ENCODE measurements around the gene LTK. TPM values are rescaled to one million over a fixed set of nuclear protein-coding genes. Genes with fewer than 3 reads are reported as not detected.

Gene LTK
- total and polyA plus RNA-seq, 2 of the 4 experiments (the other 2 are of a cell fraction): 0.18 to 0.62 TPM

- CTCF ChIA-PET: interaction anchor here (1.1 kb wide), 1 partner anchor 27 kb away, joined by 3 read pairs; no protein-coding TSS in a partner anchor
- Histone ChIP-seq H3K4me1 (ENCODE audit: control insufficient read depth, insufficient read depth, low read length) (peaks cover 19% of the 10 kb centered on the region), H3K23ac (ENCODE audit: low read depth, low read length) (peak overlapping the region; percentile 94; the same call in 1 of the 2 replicates), H3K9me1 (ENCODE audit: insufficient read depth, low read length) (peaks cover 34% of the 10 kb centered on the region), H3K9me3 (ENCODE audit: control insufficient read depth, insufficient read depth, low read length) (no peaks in the 10 kb centered on the region), H2BK20ac (ENCODE audit: low read depth, low read length) (peak overlapping the region; percentile 88; the same call in 1 of the 2 replicates), H3K79me1 (ENCODE audit: low read depth in 1 of 2, low read length in 2 of 2) (peaks cover 0 to 12% of the 10 kb centered on the region in 2 experiments; a peak in 2 of 4 replicates), H4K91ac (ENCODE audit: insufficient read depth, low read depth, low read length) (peak overlapping the region; percentile 86), H3K56ac (ENCODE audit: extremely low read depth, insufficient read depth, low read length) (peak overlapping the region; percentile 69), H3K4me3 (ENCODE audit: insufficient read depth, low read depth, low read length) (peak overlapping the region; percentile 51), H2BK5ac (ENCODE audit: low read depth, low read length, poor library complexity, severe bottlenecking) (peak overlapping the region; percentile 77), H2AK9ac (replicated peaks; ENCODE audit: low read depth, low read length, poor library complexity) (peak overlapping the region; percentile 93), H2BK15ac (ENCODE audit: low read depth, low read length) (peak overlapping the region; percentile 66), H2AK5ac (ENCODE audit: low read depth, low read length) (peak overlapping the region; percentile 98), H3K4me2 (ENCODE audit: low read depth, low read length) (peak overlapping the region; percentile 90), H2AFZ (replicated peaks; ENCODE audit: low read length, poor library complexity) (peak overlapping the region; percentile 95), H2BK120ac (ENCODE audit: low read depth, low read length) (peak overlapping the region; percentile 74), H4K8ac (ENCODE audit: low read depth in 2 of 2, low read length in 2 of 2) (peak overlapping the region; percentile 77 to 87), H3K9ac (ENCODE audit: low read depth, low read length) (peak overlapping the region; percentile 77; the same call in 1 of the 2 replicates), H4K5ac (ENCODE audit: low read depth, low read length) (peak overlapping the region; percentile 26), H3K36me3 (ENCODE audit: control insufficient read depth, insufficient read depth, low read length) (no peaks in the 10 kb centered on the region), H3K18ac (ENCODE audit: low read depth, low read length) (peak overlapping the region; percentile 63), H4K20me1 (ENCODE audit: insufficient read depth, low read length) (no peaks in the 10 kb centered on the region), H3K14ac (replicated peaks; ENCODE audit: low read depth, low read length) (peak overlapping the region; percentile 91), H3K27ac (ENCODE audit: insufficient read depth, low read length) (peak overlapping the region; percentile 76), H3K27me3 (ENCODE audit: control insufficient read depth, insufficient read depth, low read length) (peaks cover 9% of the 10 kb centered on the region), H3K4ac (ENCODE audit: low read depth, low read length) (peak overlapping the region; percentile 73)
- no TSS peak for BruUV-seq (replicated peaks)
- POLR2A ChIA-PET (ENCODE audit: unreplicated experiment): no interaction called here
- ATAC-seq (ENCODE audit: low read depth) (no peak), DNase-seq (no peak)
- intact Hi-C loops (cut with micrococcal nuclease): no loop called here
- dilution Hi-C loops (cut with HindIII; ENCODE audit: low sequenced_read_pairs, unreplicated experiment): no loop called here
- TF ChIP-seq, protein P1, sequence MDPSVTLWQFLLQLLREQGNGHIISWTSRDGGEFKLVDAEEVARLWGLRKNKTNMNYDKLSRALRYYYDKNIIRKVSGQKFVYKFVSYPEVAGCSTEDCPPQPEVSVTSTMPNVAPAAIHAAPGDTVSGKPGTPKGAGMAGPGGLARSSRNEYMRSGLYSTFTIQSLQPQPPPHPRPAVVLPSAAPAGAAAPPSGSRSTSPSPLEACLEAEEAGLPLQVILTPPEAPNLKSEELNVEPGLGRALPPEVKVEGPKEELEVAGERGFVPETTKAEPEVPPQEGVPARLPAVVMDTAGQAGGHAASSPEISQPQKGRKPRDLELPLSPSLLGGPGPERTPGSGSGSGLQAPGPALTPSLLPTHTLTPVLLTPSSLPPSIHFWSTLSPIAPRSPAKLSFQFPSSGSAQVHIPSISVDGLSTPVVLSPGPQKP (IDR thresholded peaks at IDR 0.05; ENCODE audit: borderline replicate concordance, low read depth, low read length): no peak
- TF ChIP-seq USF2 (IDR thresholded peaks at IDR 0.05; ENCODE audit: low read depth, low read length): peak; percentile 39
- in situ Hi-C loops (cut with MboI; ENCODE audit: low sequenced_read_pairs): no loop called here
- 13% methylated on average over 3 of the region's 15 CpGs; no CpG with 5 or more reads in 1 of the 2 experiments for WGBS, 2 experiments (ENCODE audit: extremely low coverage in 2 of 2, insufficient read length in 1 of 2)
Measured at GRCh38 chr15:41492597-41493204, 20.9 kb downstream of the LTK start.

Measured in IMR-90 (cell line).